Measurements from ENCODE around the gene TMCC1. TPM values are rescaled to one million over a fixed set of nuclear protein-coding genes. Genes with fewer than 3 reads are reported as not detected.

The TMCC1 gene
- polyA plus RNA-seq, 2 of the 4 experiments (the other 2 are of a cell fraction): 30.3 to 75.7 TPM

DNA sequence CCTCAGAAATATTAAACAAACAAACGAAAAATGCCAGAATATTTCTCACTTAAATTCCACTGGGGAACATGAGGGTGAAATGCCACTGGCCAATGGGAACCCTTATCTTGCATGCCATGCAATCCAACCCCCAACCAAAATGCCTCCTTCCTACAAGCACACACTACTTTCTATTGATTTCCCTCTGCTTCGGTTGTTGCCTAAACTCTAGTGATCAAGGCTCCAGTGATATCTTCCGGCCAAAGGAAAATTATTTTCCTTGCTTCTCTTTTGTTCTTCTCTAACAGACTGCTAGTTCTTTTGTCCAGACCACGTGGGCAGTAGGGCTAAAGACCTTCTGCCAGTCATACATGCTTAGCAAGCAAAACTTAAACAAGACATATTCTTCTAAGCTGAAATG lies 115.7 kb downstream of the TMCC1 start:
- Histone ChIP-seq H3K27ac (no peak overlapping the region), H3K9me3 (no peaks in the 10 kb centered on the region), H3K4me2 (peak overlapping the region; percentile 29; the same call in 2 of the 3 replicates), H3K4me3 (no peak overlapping the region), H3K4me1 (peaks cover 12% of the 10 kb centered on the region; the same call in 2 of the 3 replicates)
- POLR2A ChIA-PET: no interaction called here
- no peak for FAIRE-seq
- CTCF ChIA-PET: no interaction called here
- no peak for DNase-seq (ENCODE audit: low read depth in 1 of 2, low spot score in 1 of 2)
- WGBS (ENCODE audit: missing lambda C conversion rate): 68% methylated on average over 4 of the region's 4 CpGs
- no peak for ATAC-seq
- TF ChIP-seq EP300 (IDR thresholded peaks at IDR 0.05) (no peak), ZFP36 (IDR thresholded peaks at IDR 0.05; ENCODE audit: borderline replicate concordance, partially characterized antibody) (no peak), FOSL2 (IDR thresholded peaks at IDR 0.05) (no peak), FOSL2 (CRISPR knock-in tag; IDR thresholded peaks at IDR 0.05) (no peak), TP53 (CRISPR knock-in tag; IDR thresholded peaks at IDR 0.05) (no peak), NFE2L2 (conservative IDR thresholded peaks at IDR 0.05; ENCODE audit: low read length) (no peak), ESRRA (IDR thresholded peaks at IDR 0.05; ENCODE audit: borderline replicate concordance, low read length) (no peak), SMC3 (IDR thresholded peaks at IDR 0.05) (no peak), CEBPB (IDR thresholded peaks at IDR 0.05) (no peak), KDM5A (IDR thresholded peaks at IDR 0.05) (no peak), KDM1A (IDR thresholded peaks at IDR 0.05; ENCODE audit: low read depth) (no peak), POLR2A (IDR thresholded peaks at IDR 0.05; ENCODE audit: low read length) (no peak), JUN (IDR thresholded peaks at IDR 0.05) (no peak), HEYL (CRISPR knock-in tag; IDR thresholded peaks at IDR 0.05) (no peak), ZC3H11A (IDR thresholded peaks at IDR 0.05) (no peak), EHF (CRISPR knock-in tag; IDR thresholded peaks at IDR 0.05) (no peak), HMGXB4 (CRISPR knock-in tag; IDR thresholded peaks at IDR 0.05; ENCODE audit: borderline replicate concordance) (no peak), E2F6 (IDR thresholded peaks at IDR 0.05; ENCODE audit: borderline replicate concordance, low read depth) (no peak), MYC (IDR thresholded peaks at IDR 0.05; ENCODE audit: borderline replicate concordance, low read length) (no peak)
- TF ChIP-seq, protein P1, sequence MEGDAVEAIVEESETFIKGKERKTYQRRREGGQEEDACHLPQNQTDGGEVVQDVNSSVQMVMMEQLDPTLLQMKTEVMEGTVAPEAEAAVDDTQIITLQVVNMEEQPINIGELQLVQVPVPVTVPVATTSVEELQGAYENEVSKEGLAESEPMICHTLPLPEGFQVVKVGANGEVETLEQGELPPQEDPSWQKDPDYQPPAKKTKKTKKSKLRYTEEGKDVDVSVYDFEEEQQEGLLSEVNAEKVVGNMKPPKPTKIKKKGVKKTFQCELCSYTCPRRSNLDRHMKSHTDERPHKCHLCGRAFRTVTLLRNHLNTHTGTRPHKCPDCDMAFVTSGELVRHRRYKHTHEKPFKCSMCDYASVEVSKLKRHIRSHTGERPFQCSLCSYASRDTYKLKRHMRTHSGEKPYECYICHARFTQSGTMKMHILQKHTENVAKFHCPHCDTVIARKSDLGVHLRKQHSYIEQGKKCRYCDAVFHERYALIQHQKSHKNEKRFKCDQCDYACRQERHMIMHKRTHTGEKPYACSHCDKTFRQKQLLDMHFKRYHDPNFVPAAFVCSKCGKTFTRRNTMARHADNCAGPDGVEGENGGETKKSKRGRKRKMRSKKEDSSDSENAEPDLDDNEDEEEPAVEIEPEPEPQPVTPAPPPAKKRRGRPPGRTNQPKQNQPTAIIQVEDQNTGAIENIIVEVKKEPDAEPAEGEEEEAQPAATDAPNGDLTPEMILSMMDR (IDR thresholded peaks at IDR 0.05): no peak

DNA sequence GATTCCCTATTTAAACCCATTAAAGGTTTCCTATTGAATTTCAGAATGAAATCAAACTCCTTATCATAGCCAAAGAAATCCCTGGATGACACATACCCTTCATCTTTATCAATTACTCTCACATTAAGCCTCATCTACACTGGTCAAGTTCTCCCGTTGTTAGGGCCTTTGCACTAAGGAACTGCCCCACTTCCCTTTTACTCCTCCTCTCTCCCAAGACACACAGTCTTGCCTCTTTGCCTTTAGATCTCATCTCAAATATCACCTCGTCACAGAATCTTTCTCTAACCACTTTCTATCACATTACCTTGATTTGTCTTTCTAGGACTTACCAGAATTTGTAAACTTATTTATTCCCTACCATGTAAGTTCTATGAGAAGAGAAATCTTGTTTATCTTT lies 117.6 kb downstream of the TMCC1 start:
- DNase-seq (ENCODE audit: low read depth in 1 of 2, low spot score in 1 of 2) (no peak), FAIRE-seq (no peak), ATAC-seq (no peak)
- Histone ChIP-seq H3K4me1 (peaks cover 12% of the 10 kb centered on the region; the same call in 2 of the 3 replicates), H3K27ac (no peak overlapping the region), H3K4me2 (no peak overlapping the region), H3K9me3 (no peaks in the 10 kb centered on the region), H3K4me3 (no peak overlapping the region)
- 84% methylated on average over 2 of the region's 2 CpGs for WGBS (ENCODE audit: missing lambda C conversion rate)
- CTCF ChIA-PET: no interaction called here
- TF ChIP-seq USF2 (IDR thresholded peaks at IDR 0.05) (no peak), BCL3 (IDR thresholded peaks at IDR 0.05) (no peak), JUNB (IDR thresholded peaks at IDR 0.05) (no peak), RARB (CRISPR knock-in tag; IDR thresholded peaks at IDR 0.05) (no peak), MAZ (IDR thresholded peaks at IDR 0.05; ENCODE audit: borderline replicate concordance, low read depth, low read length) (no peak), POLR2AphosphoS2 (conservative IDR thresholded peaks at IDR 0.05; ENCODE audit: low read length) (no peak)
- POLR2A ChIA-PET: no interaction called here

Measured in A549 (cell line).